GM23338 (cell line): ENCODE results near the gene C15orf61. TPM values are rescaled to one million over a fixed set of nuclear protein-coding genes. Genes with fewer than 3 reads are reported as not detected.

Experiments used
- ATAC-seq: fragments of 200-7000 bp; cut with Tn5 transposase; 3 replicates; pipeline ENCODE4 v1.9.1; 2020
- DNase-seq: peaks from one replicate; pipeline ENCODE4 v3.0.0-alpha.2; 2015; ENCODE audit warnings: low spot score
- H2AFZ ChIP-seq: fragments of 200-600 bp; sonication (generic); 2 replicates; pipeline ENCODE4 v1.8.0; 2016; ENCODE audit warnings: antibody characterized with exemption, mild to moderate bottlenecking, moderate library complexity
- H3F3A ChIP-seq: fragments of 200-600 bp; sonication (generic); replicated peaks from 2 replicates; pipeline ENCODE4 v1.8.0; 2017; ENCODE audit warnings: antibody characterized with exemption, mixed run types, low read depth
- H3K27ac ChIP-seq: fragments of 200-600 bp; sonication (generic); 2 replicates; pipeline ENCODE4 v1.6.1; 2016; ENCODE audit warnings: low read depth
- H3K27me3 ChIP-seq: fragments of 200-600 bp; sonication (generic); 2 replicates; pipeline ENCODE4 v1.8.0; 2016; ENCODE audit warnings: mild to moderate bottlenecking, mixed run types, moderate library complexity; ENCODE audit not compliant: insufficient read depth
- H3K36me3 ChIP-seq: fragments of 200-600 bp; sonication (generic); 2 replicates; pipeline ENCODE4 v1.8.0; 2016; ENCODE audit warnings: mild to moderate bottlenecking; ENCODE audit not compliant: insufficient read depth
- H3K4me1 ChIP-seq: fragments of 200-600 bp; sonication (generic); 2 replicates; pipeline ENCODE4 v1.8.0; 2016; ENCODE audit warnings: mild to moderate bottlenecking, moderate library complexity; ENCODE audit not compliant: insufficient read depth
- H3K4me2 ChIP-seq: fragments of 200-600 bp; sonication (generic); 2 replicates; pipeline ENCODE4 v1.7.1; 2017; ENCODE audit warnings: mixed run types
- H3K4me3 ChIP-seq: fragments of 200-600 bp; sonication (generic); 2 replicates; pipeline ENCODE4 v1.6.1; 2016; ENCODE audit warnings: mixed run types
- H3K79me2 ChIP-seq: fragments of 200-600 bp; sonication (generic); replicated peaks from 2 replicates; pipeline ENCODE4 v1.8.0; 2017; ENCODE audit warnings: mild to moderate bottlenecking; ENCODE audit not compliant: insufficient read depth
- H3K9me2 ChIP-seq: fragments of 200-600 bp; sonication (generic); 2 replicates; pipeline ENCODE4 v1.8.0; 2017; ENCODE audit not compliant: insufficient read depth
- H4K20me1 ChIP-seq: fragments of 200-600 bp; sonication (generic); replicated peaks from 2 replicates; pipeline ENCODE4 v1.8.0; 2017; ENCODE audit warnings: mild to moderate bottlenecking; ENCODE audit not compliant: insufficient read depth
- H3K27ac Mint-ChIP-seq: 2 replicates; pipeline ENCODE4 v1.8.0; 2020; ENCODE audit warnings: inconsistent platforms, mild to moderate bottlenecking, moderate library complexity, mixed read lengths
- H3K27me3 Mint-ChIP-seq: 3 replicates; pipeline ENCODE4 v1.8.0; 2022; ENCODE audit warnings: low read depth, mild to moderate bottlenecking, moderate library complexity, mixed read lengths, inconsistent platforms; ENCODE audit not compliant: insufficient read depth, poor library complexity
- H3K36me3 Mint-ChIP-seq: 3 replicates; pipeline ENCODE4 v1.8.0; 2021; ENCODE audit warnings: low read depth, mild to moderate bottlenecking, inconsistent platforms, moderate library complexity, mixed read lengths
- H3K4me1 Mint-ChIP-seq: 3 replicates; pipeline ENCODE4 v1.8.0; 2020; ENCODE audit warnings: mild to moderate bottlenecking, inconsistent platforms, mixed read lengths
- H3K4me3 Mint-ChIP-seq: 3 replicates; pipeline ENCODE4 v1.8.0; 2021; ENCODE audit warnings: moderate library complexity, mild to moderate bottlenecking, inconsistent platforms, mixed read lengths
- H3K9me3 Mint-ChIP-seq: 3 replicates; pipeline ENCODE4 v1.8.0; 2020; ENCODE audit warnings: moderate library complexity, mild to moderate bottlenecking, inconsistent platforms, mixed read lengths
- CREB1 ChIP-seq: fragments of 250-450 bp; sonication (Bioruptor Pico); IDR thresholded peaks from 2 replicates; pipeline ENCODE4 v1.5.0; 2020; ENCODE audit warnings: low read depth, mild to moderate bottlenecking, moderate library complexity
- CTCF ChIP-seq, 2 experiments: fragments of 200-600 bp in 1 of 2; sonication (generic) in 1 of 2; conservative IDR thresholded peaks; 2 replicates each; pipeline versions ENCODE4 v1.5.1 to v1.6.1; 2016 to 2017; ENCODE audit warnings: antibody characterized with exemption in 2 of 2, low read depth in 2 of 2, mild to moderate bottlenecking in 2 of 2, moderate library complexity in 1 of 2
- ETS1 ChIP-seq: IDR thresholded peaks from 2 replicates; pipeline ENCODE4 v1.6.1; 2016; ENCODE audit warnings: antibody characterized with exemption
- EZH2 ChIP-seq: fragments of 200-600 bp; sonication (generic); IDR thresholded peaks from one replicate; pipeline ENCODE4 v1.8.0; 2017; ENCODE audit warnings: antibody characterized with exemption, mild to moderate bottlenecking, low read depth; ENCODE audit not compliant: unreplicated experiment
- EZH2phosphoT487 ChIP-seq: fragments of 200-600 bp; sonication (generic); IDR thresholded peaks from one replicate; pipeline ENCODE4 v1.8.1; 2018; ENCODE audit warnings: antibody characterized with exemption; ENCODE audit not compliant: unreplicated experiment
- JUNB ChIP-seq: IDR thresholded peaks from one replicate; pipeline ENCODE4 v1.6.1; 2016; ENCODE audit warnings: antibody characterized with exemption; ENCODE audit not compliant: unreplicated experiment
- NANOG ChIP-seq: IDR thresholded peaks from 2 replicates; pipeline ENCODE4 v1.6.1; 2016; ENCODE audit warnings: antibody characterized with exemption, borderline replicate concordance
- POLR2AphosphoS5 ChIP-seq: IDR thresholded peaks from 2 replicates; pipeline ENCODE4 v1.6.1; 2016; ENCODE audit warnings: antibody characterized with exemption, low read depth
- REST ChIP-seq: IDR thresholded peaks from one replicate; pipeline ENCODE4 v1.6.1; 2018; ENCODE audit warnings: antibody characterized with exemption; ENCODE audit not compliant: unreplicated experiment
- STAT1 ChIP-seq: IDR thresholded peaks from one replicate; pipeline ENCODE4 v1.6.1; 2016; ENCODE audit warnings: antibody characterized with exemption; ENCODE audit not compliant: unreplicated experiment
- ZNF114 ChIP-seq: fragments of 250-450 bp; sonication (Bioruptor Pico); IDR thresholded peaks from 2 replicates; pipeline ENCODE4 v1.5.0; 2020; ENCODE audit warnings: mild to moderate bottlenecking, moderate library complexity
- ZNF331 ChIP-seq: fragments of 250-450 bp; sonication (Bioruptor Pico); IDR thresholded peaks from 2 replicates; pipeline ENCODE4 v1.5.0; 2020; ENCODE audit warnings: low read depth, mild to moderate bottlenecking, moderate library complexity
- polyA plus RNA-seq: library from polyadenylated mRNA; unstranded; fragments of >200 nt; fragmentation: Nextera tagmentation; extraction: Ambion mirVana; gene quantifications from 2 replicates; pipeline ENCODE4 v1.2.1, GENCODE V29; 2016
- total RNA-seq: library from RNA; depleted of rRNA; stranded (reverse); fragments of >200 nt; shearing (Covaris generic); gene quantifications from 2 replicates; pipeline ENCODE4 v1.2.3, GENCODE V29; 2014

C15orf61 gene
- total and polyA plus RNA-seq, 2 experiments from 2014 or later = 1.8 to 5.9 TPM

GRCh38 chr15:67547836-67548235 lies 26.9 kb downstream of the C15orf61 start (continued):
- TF ChIP-seq CTCF (conservative IDR thresholded peaks at IDR 0.05; ENCODE audit: low read depth in 2 of 2) = no peak

GRCh38 chr15:67548236-67548852 lies 27.4 kb downstream of the C15orf61 start:
- H3K27ac ChIP-seq = peak overlapping the region; percentile 4; the same call in 1 of the 2 replicates
- H3K4me3 Mint-ChIP-seq = no peak overlapping the region; the same call in 2 of the 3 replicates
- H3K4me1 ChIP-seq = peaks cover 26% of the 10 kb centered on the region
- no peak overlapping the region for H2AFZ ChIP-seq
- H4K20me1 ChIP-seq = no peaks in the 10 kb centered on the region
- H3K4me3 ChIP-seq = 0 out of 2 replicates have a peak overlapping the region, but pooled peaks have one; percentile 10
- no peaks in the 10 kb centered on the region for H3K27me3 ChIP-seq
- no peaks in the 10 kb centered on the region for H3K9me3 Mint-ChIP-seq
- H3F3A ChIP-seq = no peaks in the 10 kb centered on the region
- H3K36me3 Mint-ChIP-seq = peaks cover 5% of the 10 kb centered on the region; the same call in 2 of the 3 replicates
- peaks cover 26% of the 10 kb centered on the region for H3K4me1 Mint-ChIP-seq
- H3K9me2 ChIP-seq = no peaks in the 10 kb centered on the region
- H3K79me2 ChIP-seq = 0 out of 2 replicates have a peak, but pooled peaks cover 4% of the 10 kb centered on the region
- no peak overlapping the region; the same call in 1 of the 2 replicates for H3K27ac Mint-ChIP-seq
- no peaks in the 10 kb centered on the region; the same call in 1 of the 2 replicates for H3K36me3 ChIP-seq
- DNase-seq = no peak
- peaks cover 4% of the 10 kb centered on the region for H3K27me3 Mint-ChIP-seq
- ATAC-seq = peak; percentile 21
- H3K4me2 ChIP-seq = peak overlapping the region; percentile 50
- no peak for TF ChIP-seq CTCF (conservative IDR thresholded peaks at IDR 0.05; ENCODE audit: low read depth in 2 of 2)
- TF ChIP-seq NANOG = no peak
- TF ChIP-seq POLR2AphosphoS5 = no peak
- TF ChIP-seq ETS1 = no peak
- TF ChIP-seq STAT1 = no peak
- no peak for TF ChIP-seq EZH2phosphoT487
- TF ChIP-seq REST = no peak
- TF ChIP-seq CREB1 (CRISPR knock-in tag) = no peak
- no peak for TF ChIP-seq ZNF331 (CRISPR knock-in tag)
- TF ChIP-seq JUNB = no peak
- TF ChIP-seq EZH2 = no peak
- no peak for TF ChIP-seq ZNF114 (CRISPR knock-in tag)
